ENCODE measurements around the gene SLC26A1. TPM values are rescaled to one million over a fixed set of nuclear protein-coding genes. Genes with fewer than 3 reads are reported as not detected.

The SLC26A1 gene
- total RNA-seq, 2 experiments from 2014 or later, result 0.30 TPM; not detected in 1

- Histone ChIP-seq H3K9me2 (ENCODE audit: insufficient read depth, low read length) (no peaks in the 10 kb centered on the region), H3K4me3 (ENCODE audit: low read depth, low read length, poor library complexity, severe bottlenecking) (no peak overlapping the region), H3K27ac (ENCODE audit: low read depth, low read length, poor library complexity, severe bottlenecking) (no peak overlapping the region), H3K4me2 (ENCODE audit: low read length) (no peak overlapping the region), H2AFZ (ENCODE audit: low read length) (no peak overlapping the region), H3K36me3 (ENCODE audit: insufficient read depth, low read length) (no peaks in the 10 kb centered on the region), H4K20me1 (ENCODE audit: insufficient read depth, low read length) (no peaks in the 10 kb centered on the region), H3K4me1 (ENCODE audit: insufficient read depth, low read length, poor library complexity, severe bottlenecking) (no peaks in the 10 kb centered on the region), H3K79me2 (ENCODE audit: insufficient read depth, low read depth, low read length) (no peaks in the 10 kb centered on the region), H3K9me3 (ENCODE audit: low read length) (no peaks in the 10 kb centered on the region)
- DNase-seq (ENCODE audit: low spot score), result no peak
- TF ChIP-seq EZH2phosphoT487 (IDR thresholded peaks at IDR 0.05; ENCODE audit: borderline replicate concordance, low read depth, low read length) (no peak), CTCF (conservative IDR thresholded peaks at IDR 0.05; ENCODE audit: low read length) (no peak)
- ChIA-PET CTCF (ENCODE audit: unreplicated experiment) (no interaction called here), POLR2A (interaction anchor here (0.6 kb wide), 1 partner anchor 19 kb away, joined by 3 read pairs; no protein-coding TSS in a partner anchor)
- BruUV-seq (replicated peaks), result no TSS peak
- intact Hi-C loops (cut with micrococcal nuclease; ENCODE audit: unreplicated experiment), result no loop called here
Observed at GRCh38 chr4:954211-955020, 38.8 kb downstream of the SLC26A1 start.

- CTCF ChIA-PET (ENCODE audit: unreplicated experiment), result no interaction called here
- Histone ChIP-seq H3K27ac (ENCODE audit: low read depth, low read length, poor library complexity, severe bottlenecking) (no peak overlapping the region), H3K9me3 (ENCODE audit: low read length) (no peaks in the 10 kb centered on the region), H3K4me3 (ENCODE audit: low read depth, low read length, poor library complexity, severe bottlenecking) (no peak overlapping the region), H3K36me3 (ENCODE audit: insufficient read depth, low read length) (no peaks in the 10 kb centered on the region), H3K79me2 (ENCODE audit: insufficient read depth, low read depth, low read length) (no peaks in the 10 kb centered on the region), H3K4me1 (ENCODE audit: insufficient read depth, low read length, poor library complexity, severe bottlenecking) (no peaks in the 10 kb centered on the region), H3K4me2 (ENCODE audit: low read length) (no peak overlapping the region), H2AFZ (ENCODE audit: low read length) (no peak overlapping the region), H4K20me1 (ENCODE audit: insufficient read depth, low read length) (no peaks in the 10 kb centered on the region), H3K9me2 (ENCODE audit: insufficient read depth, low read length) (no peaks in the 10 kb centered on the region)
- POLR2A ChIA-PET, result no interaction called here
- no peak for DNase-seq (ENCODE audit: low spot score)
- intact Hi-C loops (cut with micrococcal nuclease; ENCODE audit: unreplicated experiment), result no loop called here
- no TSS peak for BruUV-seq (replicated peaks)
- TF ChIP-seq EZH2phosphoT487 (IDR thresholded peaks at IDR 0.05; ENCODE audit: borderline replicate concordance, low read depth, low read length) (no peak), CTCF (conservative IDR thresholded peaks at IDR 0.05; ENCODE audit: low read length) (no peak)
Observed at GRCh38 chr4:953574-953915, 39.7 kb downstream of the SLC26A1 start.

- ChIA-PET POLR2A (no interaction called here), CTCF (ENCODE audit: unreplicated experiment) (no interaction called here)
- H3K79me2 ChIP-seq (ENCODE audit: insufficient read depth, low read depth, low read length), result no peaks in the 10 kb centered on the region
- no peak overlapping the region for H2AFZ ChIP-seq (ENCODE audit: low read length)
- no TSS peak for BruUV-seq (replicated peaks)
- no peaks in the 10 kb centered on the region for H3K9me3 ChIP-seq (ENCODE audit: low read length)
- no peak overlapping the region for H3K27ac ChIP-seq (ENCODE audit: low read depth, low read length, poor library complexity, severe bottlenecking)
- no peak for TF ChIP-seq EZH2phosphoT487 (IDR thresholded peaks at IDR 0.05; ENCODE audit: borderline replicate concordance, low read depth, low read length)
- no peak for TF ChIP-seq CTCF (conservative IDR thresholded peaks at IDR 0.05; ENCODE audit: low read length)
- no peak overlapping the region for H3K4me2 ChIP-seq (ENCODE audit: low read length)
- H3K9me2 ChIP-seq (ENCODE audit: insufficient read depth, low read length), result no peaks in the 10 kb centered on the region
- no peaks in the 10 kb centered on the region for H3K36me3 ChIP-seq (ENCODE audit: insufficient read depth, low read length)
- DNase-seq (ENCODE audit: low spot score), result no peak
- intact Hi-C loops (cut with micrococcal nuclease; ENCODE audit: unreplicated experiment), result no loop called here
- H4K20me1 ChIP-seq (ENCODE audit: insufficient read depth, low read length), result no peaks in the 10 kb centered on the region
- H3K4me3 ChIP-seq (ENCODE audit: low read depth, low read length, poor library complexity, severe bottlenecking), result no peak overlapping the region
- no peaks in the 10 kb centered on the region for H3K4me1 ChIP-seq (ENCODE audit: insufficient read depth, low read length, poor library complexity, severe bottlenecking)
Observed at GRCh38 chr4:952881-953573, 40.2 kb downstream of the SLC26A1 start.

Data from OCI-LY7 (cell line).